Upper lobe of left lung (tissue), 6 donors: ENCODE data around the gene TLE2. TPM values are rescaled to one million over a fixed set of nuclear protein-coding genes. Genes with fewer than 3 reads are reported as not detected.

Experiments used
- ATAC-seq, 2 donors: fragments of 200-7000 bp; cut with Tn5 transposase; one replicate each; pipeline ENCODE4 v1.9.1; 2022; ENCODE audit warnings: mild to moderate bottlenecking in 2 of 2, moderate library complexity in 2 of 2; ENCODE audit not compliant: low FRiP score in 2 of 2
- DNase-seq, 2 donors: peaks; one replicate each; pipeline ENCODE4 v3.0.0-alpha.2; 2019 to 2020
- H3K27ac ChIP-seq, 4 donors: fragments of 200-600 bp; sonication (generic); one replicate each; pipeline ENCODE4 v1.5.1; 2016 to 2019
- H3K27me3 ChIP-seq, 4 donors: fragments of 200-600 bp; sonication (generic); one replicate each; pipeline ENCODE4 v1.5.1; 2017 to 2019
- H3K36me3 ChIP-seq, 4 donors: fragments of 200-600 bp; sonication (generic); one replicate each; pipeline ENCODE4 v1.5.1; 2016 to 2019
- H3K4me1 ChIP-seq, 4 donors: fragments of 200-600 bp; sonication (generic); one replicate each; pipeline ENCODE4 v1.5.1; 2018 to 2019
- H3K4me3 ChIP-seq, 4 donors: fragments of 200-600 bp; sonication (generic); one replicate each; pipeline ENCODE4 v1.5.1; 2017 to 2019; ENCODE audit warnings: mild to moderate bottlenecking in 2 of 4, moderate library complexity in 1 of 4
- H3K9me3 ChIP-seq, 4 donors: fragments of 200-600 bp; sonication (generic); one replicate each; pipeline ENCODE4 v1.5.1; 2018 to 2019
- CTCF ChIP-seq, 6 experiments: fragments of 450-650 bp in 4 of 6; fragments of 200-600 bp in 2 of 6; sonication (generic) in 2 of 6; IDR thresholded peaks; one replicate each; pipeline ENCODE4 v1.5.1; 2016 to 2019; ENCODE audit warnings: antibody characterized with exemption in 6 of 6
- EP300 ChIP-seq, 4 donors: sonication (generic); formaldehyde crosslinking; IDR thresholded peaks; one replicate each; pipeline ENCODE4 v1.5.1; 2017; ENCODE audit warnings: antibody characterized with exemption in 4 of 4, control low read depth in 2 of 4
- POLR2A ChIP-seq, 4 donors: fragments of 450-650 bp; IDR thresholded peaks; one replicate each; pipeline ENCODE4 v1.5.1; 2016 to 2017; ENCODE audit warnings: antibody characterized with exemption in 4 of 4, mild to moderate bottlenecking in 2 of 4
- POLR2AphosphoS5 ChIP-seq, 2 donors: sonication (generic); formaldehyde crosslinking; IDR thresholded peaks; one replicate each; pipeline ENCODE4 v1.5.1; 2017; ENCODE audit warnings: antibody characterized with exemption in 2 of 2
- WGBS, 2 donors: methylation state at CpG; one replicate each; pipeline ENCODE4 v1.1.5; 2017 to 2018; 5-methylcytosine and 5-hydroxymethylcytosine counted together
- total RNA-seq, 6 donors: library from RNA; depleted of rRNA in 4 of 6; stranded (reverse); fragments of >200 nt in 4 of 6; gene quantifications; one replicate each; pipeline versions ENCODE4 v1.1.0 to v1.2.1, GENCODE V29; 2016 to 2021
- donor health status: DM: no; HTN: no; CAD: no; lungs with moderate emphysema.
- donor health status: DM: no; HTN: yes; CAD: no; lungs with severe emphysema.

TLE2 gene
- total RNA-seq, 6 donors from 2014 or later = 35.0 to 115 (median 56.0) TPM

GRCh38 chr19:3065675-3066357 is 36.7 kb upstream of the TLE2 start:
- DNase-seq (no peak), ATAC-seq (peak in 1 of 2 donors; percentile 8)
- H3K9me3 ChIP-seq = no peaks in the 10 kb centered on the region
- H3K4me3 ChIP-seq = no peak overlapping the region
- no peak for TF ChIP-seq POLR2A (IDR thresholded peaks at IDR 0.05)
- no peak for TF ChIP-seq POLR2AphosphoS5 (IDR thresholded peaks at IDR 0.05)
- TF ChIP-seq EP300 (IDR thresholded peaks at IDR 0.05) = no peak
- no peak for TF ChIP-seq CTCF (IDR thresholded peaks at IDR 0.05)
- peak overlapping the region in 3 of 4 donors; percentile 60 to 67 (median 65) for H3K27ac ChIP-seq
- 38 to 49% methylated on average over 15 of the region's 15 CpGs for WGBS, 2 donors
- H3K36me3 ChIP-seq = no peaks in the 10 kb centered on the region
- H3K4me1 ChIP-seq = peaks cover 18 to 34% (median 28%) of the 10 kb centered on the region in 4 donors
- H3K27me3 ChIP-seq = no peaks in the 10 kb centered on the region

GRCh38 chr19:3064011-3064330 is 34.9 kb upstream of the TLE2 start:
- Histone ChIP-seq H3K9me3 (no peaks in the 10 kb centered on the region), H3K4me3 (no peak overlapping the region), H3K27me3 (no peaks in the 10 kb centered on the region), H3K4me1 (peaks cover 23 to 52% (median 44%) of the 10 kb centered on the region in 4 donors), H3K27ac (peak overlapping the region in 1 of 4 donors; percentile 92), H3K36me3 (peaks cover 3 to 11% (median 9%) of the 10 kb centered on the region in 4 donors)
- no peak for DNase-seq
- 95 to 96% methylated on average over 6 to 7 of the region's 7 CpGs for WGBS, 2 donors
- ATAC-seq = no peak
- TF ChIP-seq CTCF (IDR thresholded peaks at IDR 0.05) = no peak
- no peak for TF ChIP-seq EP300 (IDR thresholded peaks at IDR 0.05)
- no peak for TF ChIP-seq POLR2AphosphoS5 (IDR thresholded peaks at IDR 0.05)
- TF ChIP-seq POLR2A (IDR thresholded peaks at IDR 0.05) = no peak

GRCh38 chr19:3062165-3063105 is 33.4 kb upstream of the TLE2 start, which contains the start of gene TLE5:
TLE5 (minus strand) TSS chr19:3062495; CDS start chr19:3062200, 295 bp downstream.
- H3K9me3 ChIP-seq = no peaks in the 10 kb centered on the region
- H3K36me3 ChIP-seq = peaks cover 10 to 27% (median 20%) of the 10 kb centered on the region in 4 donors
- WGBS, 2 donors = 1 to 2% methylated on average over 13 to 21 of the region's 111 CpGs
- peaks cover 34 to 67% (median 60%) of the 10 kb centered on the region in 4 donors for H3K4me1 ChIP-seq
- ATAC-seq = peak; percentile 11 to 80
- DNase-seq = peak; percentile 63 to 95
- peak within 1 kb of the TSS; percentile 92 to 99 (median 96) for H3K27ac ChIP-seq
- TF ChIP-seq POLR2A (IDR thresholded peaks at IDR 0.05) (peak in 1 of 4 donors; percentile 43), POLR2AphosphoS5 (IDR thresholded peaks at IDR 0.05) (no peak), CTCF (IDR thresholded peaks at IDR 0.05) (peak in 1 of 6 experiments; percentile 8), EP300 (IDR thresholded peaks at IDR 0.05) (no peak)
- no peaks in the 10 kb centered on the region for H3K27me3 ChIP-seq
- H3K4me3 ChIP-seq = peak within 1 kb of the TSS; percentile 72 to 92 (median 88)

- ATAC-seq (peak; percentile 56 to 72), DNase-seq (peak; percentile 51 to 92)
- Histone ChIP-seq H3K9me3 (no peaks in the 10 kb centered on the region), H3K4me1 (peaks cover 44 to 77% (median 68%) of the 10 kb centered on the region in 4 donors), H3K36me3 (peaks cover 10 to 36% (median 28%) of the 10 kb centered on the region in 4 donors), H3K27me3 (no peaks in the 10 kb centered on the region), H3K27ac (peak overlapping the region; percentile 92 to 99 (median 96)), H3K4me3 (peak overlapping the region; percentile 72 to 92 (median 88))
- WGBS, 2 donors = 1 to 4% methylated on average over 11 to 44 of the region's 88 CpGs
- peak in 2 of 4 donors; percentile 23 to 56 for TF ChIP-seq POLR2A (IDR thresholded peaks at IDR 0.05)
- peak; percentile 44 to 69 for TF ChIP-seq POLR2AphosphoS5 (IDR thresholded peaks at IDR 0.05)
- peak in 3 of 6 experiments; percentile 19 to 32 (median 23) for TF ChIP-seq CTCF (IDR thresholded peaks at IDR 0.05)
- no peak for TF ChIP-seq EP300 (IDR thresholded peaks at IDR 0.05)
Measured at GRCh38 chr19:3061182-3062161, 32.4 kb upstream of the TLE2 start.
